Activated gamma-delta T cell treated with Interleukin-2 at 50 U/mL for 16 hours (primary cell): ENCODE results near the gene PRUNE1.

Experiments used
- DNase-seq: peaks from one replicate; pipeline ENCODE4 v3.0.0-alpha.2; 2020

The PRUNE1 gene

DNA sequence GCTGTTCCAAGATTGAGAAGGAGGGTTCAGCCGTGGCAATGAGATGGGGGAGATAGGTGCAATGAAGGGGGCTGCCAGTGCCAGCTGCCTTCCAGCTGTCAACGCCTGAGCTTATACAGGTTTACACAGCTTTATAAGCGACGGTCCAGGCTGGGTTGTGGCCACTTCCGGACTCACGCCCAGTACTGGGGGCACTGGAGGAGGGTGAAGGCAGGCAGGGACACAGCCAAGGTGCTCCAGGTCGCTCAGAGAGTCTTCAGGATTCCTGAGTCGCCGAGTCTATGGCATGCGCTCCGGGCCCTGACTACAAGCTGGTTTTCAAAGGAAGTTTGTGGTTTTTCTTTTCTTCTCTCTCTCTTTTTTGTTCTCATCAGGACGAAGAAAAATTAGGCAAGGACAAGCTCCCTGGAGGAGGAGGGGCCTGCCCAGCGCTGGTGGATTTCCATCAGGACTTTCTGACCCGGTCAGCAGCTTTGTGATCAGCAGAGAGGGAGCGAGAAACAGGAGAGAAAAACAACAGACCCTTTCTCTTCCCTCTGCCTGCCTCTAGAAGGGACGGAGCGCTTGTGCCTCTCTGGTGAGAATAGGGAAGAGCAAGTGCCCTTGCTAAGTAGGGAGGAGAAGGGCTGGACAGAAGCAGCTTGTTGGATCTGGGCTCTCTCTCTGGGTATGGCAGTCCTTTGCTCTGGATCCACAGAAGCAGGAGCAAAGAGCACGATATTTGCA lies 1.8 kb upstream of the PRUNE1 start, which contains the start of gene MINDY1:
Gene MINDY1, minus strand, starts transcription at position 576 of the 726 bp plus-strand sequence. CDS start 4,285 bp downstream, outside the sequence.
- no peak for DNase-seq

DNA sequence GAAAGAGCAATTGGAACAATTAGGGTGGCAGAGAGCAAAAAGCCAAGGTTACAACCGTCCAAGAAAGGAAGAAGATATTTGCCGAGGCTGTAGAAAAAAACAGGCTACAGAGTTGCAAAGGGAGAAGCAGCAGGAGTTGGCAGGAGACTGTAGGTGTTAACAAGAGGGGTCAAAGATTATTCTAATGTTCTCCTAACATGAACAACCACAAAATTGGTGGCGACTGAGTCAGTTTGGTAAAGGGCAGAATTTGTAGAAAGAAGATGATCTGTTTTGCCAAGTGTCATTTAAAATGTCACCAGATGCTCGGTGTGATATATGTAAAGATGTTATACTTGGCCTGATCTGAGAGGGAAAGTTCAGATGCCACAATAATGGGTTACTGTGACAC lies 401 bp upstream of the PRUNE1 start:
- DNase-seq: no peak

DNA sequence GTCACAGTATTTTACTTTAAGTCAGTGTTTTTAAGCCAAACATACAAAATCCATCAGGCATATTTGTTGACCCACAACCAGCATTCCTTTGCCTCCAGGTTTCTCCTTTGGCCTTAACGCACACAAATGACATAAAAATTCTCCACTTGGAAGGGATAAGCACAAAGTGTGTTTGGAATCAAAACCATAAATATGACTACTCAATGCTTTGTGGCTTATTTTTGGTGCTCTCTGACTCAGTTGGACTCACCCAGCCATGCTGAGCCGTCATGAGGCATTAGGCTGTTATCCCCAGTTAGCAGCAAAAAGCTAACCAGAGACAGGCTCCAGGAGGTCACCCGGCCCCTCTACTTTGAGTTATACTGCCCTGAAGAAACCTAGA lies 948 bp downstream of the PRUNE1 start:
- no peak for DNase-seq

DNA sequence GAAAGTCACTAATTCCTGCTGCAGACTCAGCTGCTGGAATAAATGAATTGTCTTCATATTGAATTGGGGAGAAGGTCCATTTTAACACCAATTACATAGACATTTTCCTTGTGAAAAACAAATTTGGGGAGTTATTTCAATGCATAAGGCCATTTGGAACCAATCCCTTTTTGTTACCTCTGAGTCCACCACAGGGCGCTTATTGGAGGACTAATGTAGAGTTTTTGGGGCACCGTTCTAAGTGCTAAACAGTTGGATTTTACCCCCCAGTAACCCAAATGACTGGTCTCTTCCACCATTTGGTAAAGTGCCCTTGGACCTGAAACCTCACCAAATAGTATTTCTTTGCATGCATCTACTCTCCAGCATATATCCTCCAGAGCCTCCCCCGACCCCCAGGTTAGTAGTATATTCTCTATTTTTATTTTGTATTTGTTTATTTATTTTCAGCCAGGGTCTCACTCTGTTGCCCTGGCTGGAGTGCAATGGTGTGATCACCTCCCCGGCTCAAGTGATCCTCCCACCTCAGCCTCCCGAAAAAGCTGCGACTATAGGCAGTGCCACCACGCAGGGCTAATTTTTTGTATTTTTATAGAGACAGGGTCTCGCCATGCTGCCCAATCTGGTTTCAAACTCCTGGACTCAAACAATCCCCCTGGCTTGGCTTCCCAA lies 1.6 kb downstream of the PRUNE1 start:
- no peak for DNase-seq

DNA sequence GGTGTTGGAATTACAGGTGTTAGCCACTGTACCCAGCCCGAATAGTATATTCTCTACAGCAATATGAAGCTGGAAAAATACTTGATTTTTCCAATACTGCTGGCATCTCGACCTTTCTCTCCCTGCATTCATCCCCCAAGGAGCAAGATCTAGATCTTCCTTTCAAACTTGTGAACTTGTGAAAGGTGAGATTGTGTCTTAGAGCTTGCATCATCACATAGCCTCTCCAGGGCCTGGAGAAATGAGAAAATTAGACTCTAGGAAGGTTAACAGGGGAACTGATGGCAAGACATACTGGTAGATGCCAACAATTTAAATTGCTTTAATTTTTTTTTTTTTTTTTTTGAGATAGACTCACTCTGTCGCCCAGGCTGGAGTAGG lies 2.1 kb downstream of the PRUNE1 start:
- no peak for DNase-seq

DNA sequence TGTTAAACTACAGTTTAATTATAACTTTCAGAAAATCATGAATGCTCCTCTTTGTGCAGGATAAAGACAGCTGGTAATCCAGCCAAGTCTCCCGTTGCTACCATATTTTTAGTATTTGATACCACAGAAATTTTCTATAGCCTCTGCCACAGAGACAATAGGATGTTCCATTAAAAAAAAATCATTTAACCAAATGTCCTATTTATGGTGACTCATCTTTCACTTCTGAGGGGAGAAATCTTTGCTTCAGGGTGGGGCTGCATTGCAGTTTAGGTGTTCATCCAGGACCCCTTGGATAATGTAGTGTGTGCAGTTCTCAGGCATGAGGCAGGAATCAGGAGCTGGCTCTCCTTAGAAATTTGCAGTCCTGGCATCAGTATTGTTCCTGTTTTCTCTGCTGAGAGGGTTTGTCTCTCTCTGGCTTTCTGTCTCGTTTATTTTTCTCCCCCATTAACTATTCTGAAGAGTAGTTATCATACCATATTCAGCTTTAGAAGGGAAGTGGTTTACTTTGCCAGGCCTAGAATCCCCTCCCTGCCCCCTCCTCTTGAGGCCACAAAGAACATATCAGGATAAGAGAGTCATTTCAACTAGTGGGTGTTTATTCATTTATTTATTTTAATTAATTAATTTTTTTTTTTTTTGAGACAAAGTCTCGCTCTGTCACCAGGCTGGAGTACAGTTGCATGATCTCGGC lies 3.1 kb downstream of the PRUNE1 start:
- DNase-seq: no peak

DNA sequence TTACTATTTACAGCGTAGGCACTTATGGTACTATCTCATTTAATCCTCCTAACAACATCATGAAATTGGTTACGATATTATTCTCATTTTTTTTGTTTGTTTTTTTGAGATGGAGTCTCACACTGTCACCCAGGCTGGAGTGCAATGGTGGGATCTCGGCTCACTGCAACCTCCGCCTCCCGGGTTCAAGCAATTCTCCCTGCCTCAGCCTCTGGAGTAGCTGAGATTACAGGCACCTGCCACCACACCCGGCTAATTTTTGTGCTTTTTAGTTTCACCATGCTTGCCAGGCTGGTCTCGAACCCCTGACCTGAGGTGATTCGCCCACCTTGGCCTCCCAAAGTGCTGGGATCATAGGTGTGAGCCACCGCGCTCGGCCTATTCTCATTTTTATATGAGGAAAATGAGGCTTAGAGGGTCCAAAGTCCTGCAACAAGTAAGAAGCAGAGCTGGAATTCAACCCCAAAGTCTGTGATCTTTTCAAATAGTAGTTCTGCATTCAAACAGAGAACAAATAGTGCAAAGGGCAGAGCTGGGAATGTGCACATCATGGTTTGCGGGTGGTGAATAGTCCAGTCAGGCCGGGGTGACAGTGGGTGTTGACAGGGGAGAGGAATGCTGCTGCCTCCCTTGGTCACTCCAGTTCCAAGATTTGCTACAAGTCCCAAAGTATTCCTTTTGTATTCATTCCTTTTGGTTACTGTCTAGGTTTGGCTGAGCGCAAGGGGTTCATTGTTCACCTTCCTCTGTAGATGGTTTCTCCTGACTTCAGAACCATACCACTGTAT lies 4.6 kb downstream of the PRUNE1 start:
- no peak for DNase-seq

DNA sequence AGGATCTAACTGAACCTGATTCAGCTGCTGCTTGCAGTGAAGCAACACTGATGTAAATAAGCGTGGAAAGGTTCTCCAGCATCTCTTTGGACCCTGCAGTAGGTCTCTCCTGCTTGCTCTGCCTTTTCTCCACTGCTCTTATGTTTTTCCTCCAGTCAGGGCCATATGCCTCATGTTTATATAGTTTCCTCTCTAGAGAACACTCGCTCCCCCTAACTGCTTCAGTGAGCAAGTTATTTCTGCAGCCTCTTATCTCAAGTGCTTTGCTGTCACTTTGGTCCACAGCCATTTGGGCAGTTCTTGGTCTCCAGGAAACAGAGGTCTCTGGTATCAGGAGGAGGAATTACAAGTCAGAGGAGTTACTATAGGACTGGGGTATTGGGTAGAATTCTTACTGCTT lies 5.3 kb downstream of the PRUNE1 start:
- DNase-seq: no peak

DNA sequence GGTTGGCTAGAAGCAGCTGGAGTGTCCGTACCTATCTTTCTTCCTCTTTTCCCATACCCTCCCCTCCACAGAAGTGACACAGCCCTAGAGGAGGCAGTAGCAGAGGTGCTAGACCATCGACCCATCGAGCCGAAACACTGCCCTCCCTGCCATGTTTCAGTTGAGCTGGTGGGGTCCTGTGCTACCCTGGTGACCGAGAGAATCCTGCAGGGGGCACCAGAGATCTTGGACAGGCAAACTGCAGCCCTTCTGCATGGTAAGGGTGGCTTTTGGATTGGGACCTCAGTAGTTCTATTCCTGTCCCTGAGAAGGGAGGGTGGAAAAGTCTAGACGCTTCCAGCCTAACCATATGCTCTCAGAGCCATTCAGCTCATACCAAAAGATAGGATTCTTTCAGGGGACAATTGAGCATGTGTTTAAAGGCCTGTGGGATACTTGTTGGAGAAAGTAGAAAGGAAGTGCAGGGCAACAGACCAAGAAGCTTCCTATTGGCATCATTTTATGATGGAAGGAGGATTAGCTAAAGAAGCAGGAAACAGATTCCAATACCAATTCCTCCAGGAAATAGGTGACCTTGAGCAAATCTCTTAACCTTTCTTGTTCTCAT lies 16.4 kb downstream of the PRUNE1 start:
- DNase-seq: peak; percentile 91

DNA sequence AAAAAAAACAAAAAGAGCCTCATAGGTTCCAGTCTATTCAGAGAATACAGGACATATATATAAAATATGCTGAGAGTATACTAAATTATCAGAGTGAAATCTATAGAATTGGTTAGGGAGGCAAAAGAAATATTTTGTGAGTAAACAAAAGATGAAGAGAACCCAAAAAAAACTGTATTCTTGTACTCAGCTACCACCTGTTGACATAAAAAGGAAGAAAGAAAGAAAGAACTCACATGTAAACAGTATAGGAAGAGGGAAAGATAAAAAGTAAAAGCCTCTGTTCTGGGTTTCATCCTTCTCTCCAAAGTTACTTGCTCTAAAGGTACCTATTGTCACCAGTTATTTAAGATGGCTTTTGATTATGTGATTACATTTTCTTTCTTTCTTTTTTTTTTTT lies 18.2 kb downstream of the PRUNE1 start:
- no peak for DNase-seq

DNA sequence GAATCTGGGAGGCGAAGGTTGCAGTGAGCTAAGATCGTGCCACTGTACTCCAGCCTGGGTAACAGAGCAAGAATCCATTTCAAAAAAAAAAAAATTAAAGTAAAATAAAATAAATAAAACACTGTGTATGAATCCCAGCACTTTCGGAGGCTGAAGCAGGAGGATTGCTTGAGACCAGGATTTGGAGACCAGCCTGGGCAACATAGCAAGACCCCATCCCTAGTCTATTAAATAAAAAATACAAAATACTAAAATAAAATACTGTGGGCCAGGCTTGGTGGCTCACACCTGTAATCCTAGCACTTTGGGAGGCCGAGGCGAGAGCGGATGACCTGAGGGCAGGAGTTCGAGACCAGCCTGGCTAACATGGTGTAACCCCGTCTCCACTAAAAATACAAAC lies 23.9 kb downstream of the PRUNE1 start:
- no peak for DNase-seq

DNA sequence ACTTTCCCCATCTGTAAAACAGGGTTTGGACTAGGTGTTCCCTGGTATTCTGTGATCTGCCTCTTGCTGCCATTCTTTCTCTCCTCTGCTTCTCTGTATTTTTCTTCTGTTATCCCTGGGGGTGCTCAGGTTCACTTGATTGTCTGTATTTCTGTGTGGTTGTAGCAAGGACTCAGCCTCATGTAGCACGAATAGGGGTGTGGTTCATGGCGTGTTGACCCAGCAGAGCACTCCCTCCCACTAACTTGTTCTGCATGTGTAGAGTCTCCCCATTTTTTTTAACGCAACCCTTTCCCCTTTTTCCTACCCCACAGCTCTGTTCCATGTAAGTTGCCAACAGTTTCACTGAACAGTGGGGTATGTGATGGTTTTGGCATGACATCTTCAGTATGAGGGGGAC lies 26.9 kb downstream of the PRUNE1 start:
- no peak for DNase-seq

DNA sequence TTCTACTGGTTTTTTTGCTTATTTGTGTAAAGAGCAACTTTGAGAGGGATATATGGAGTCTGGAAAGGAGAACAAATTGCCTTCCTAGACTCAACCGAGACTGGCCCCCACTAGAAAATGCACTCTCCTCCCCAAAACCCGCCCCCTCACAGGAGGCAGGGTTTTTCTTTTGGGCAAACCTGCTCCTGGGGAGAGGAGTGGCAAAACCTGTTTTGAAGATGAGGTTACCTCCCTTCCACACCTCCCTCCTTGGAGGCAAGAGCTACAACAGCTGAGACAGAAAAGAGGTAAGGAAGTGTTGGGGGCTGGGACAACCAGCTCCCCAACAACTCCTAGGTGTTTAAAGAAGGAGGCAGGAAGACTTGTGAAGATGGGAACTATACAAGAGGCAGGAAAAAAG lies 28.1 kb downstream of the PRUNE1 start, which contains the start of gene BNIPL:
Gene BNIPL, plus strand, starts transcription at position 231 of the 400 bp plus-strand sequence. Its CDS starts 140 bp downstream, at position 371.
- DNase-seq: no peak

DNA sequence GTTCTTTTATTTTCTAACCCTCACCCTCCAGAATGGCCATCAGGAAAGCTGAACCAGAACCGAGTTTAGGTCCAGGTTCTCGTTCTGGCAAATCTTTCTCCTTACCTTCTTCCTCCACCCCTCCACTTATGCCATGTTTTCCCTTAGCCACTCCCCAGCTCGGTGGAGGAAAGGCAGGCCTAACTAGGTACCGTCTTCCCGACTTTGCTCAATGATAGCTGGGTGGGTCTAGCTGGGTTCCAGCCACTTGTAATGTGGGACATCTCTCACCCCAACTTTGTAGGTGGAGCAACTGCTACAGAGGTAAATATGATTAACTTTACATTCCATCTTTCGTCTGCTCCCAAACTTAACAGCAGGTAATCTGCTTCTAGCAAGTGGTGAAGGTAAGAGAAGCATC lies 28.8 kb downstream of the PRUNE1 start:
- no peak for DNase-seq

DNA sequence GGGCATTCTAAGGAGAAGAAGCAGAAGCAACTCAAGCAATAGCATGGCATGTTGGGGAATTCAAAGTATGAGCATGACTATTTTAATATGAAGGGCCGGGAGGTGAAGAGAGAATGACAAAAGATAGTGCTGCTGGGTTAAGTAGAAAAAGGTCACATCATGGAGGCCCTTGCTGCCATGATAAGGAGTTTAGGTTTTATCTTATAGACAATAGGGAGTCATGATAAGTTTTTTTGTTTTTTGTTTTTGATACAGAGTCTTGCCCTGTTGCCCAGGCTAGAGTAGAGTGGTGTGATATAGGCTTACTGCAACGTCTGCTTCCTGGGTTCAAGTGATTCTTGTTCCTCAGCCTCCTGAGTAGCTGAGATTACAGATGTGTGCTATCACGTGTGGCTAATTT lies 31.3 kb downstream of the PRUNE1 start:
- no peak for DNase-seq

DNA sequence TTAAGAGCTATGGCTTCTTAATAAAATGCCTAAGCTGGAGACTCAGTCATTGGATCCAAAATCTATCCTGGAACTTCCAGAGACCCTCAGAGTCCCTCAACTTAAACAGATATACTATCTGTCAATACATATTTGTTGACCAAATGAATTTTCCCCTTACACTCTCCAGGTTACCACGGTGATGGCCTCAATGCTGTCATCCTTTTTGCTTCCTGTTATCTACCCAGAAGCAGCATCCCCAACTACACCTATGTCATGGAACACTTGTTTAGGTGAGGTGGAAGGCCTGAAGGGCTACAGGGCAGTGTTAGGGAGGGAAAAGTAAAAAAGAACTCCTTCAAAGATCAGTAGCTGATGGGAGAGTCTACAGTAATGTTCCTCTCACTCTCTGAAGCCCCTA lies 34.9 kb downstream of the PRUNE1 start:
- no peak for DNase-seq

DNA sequence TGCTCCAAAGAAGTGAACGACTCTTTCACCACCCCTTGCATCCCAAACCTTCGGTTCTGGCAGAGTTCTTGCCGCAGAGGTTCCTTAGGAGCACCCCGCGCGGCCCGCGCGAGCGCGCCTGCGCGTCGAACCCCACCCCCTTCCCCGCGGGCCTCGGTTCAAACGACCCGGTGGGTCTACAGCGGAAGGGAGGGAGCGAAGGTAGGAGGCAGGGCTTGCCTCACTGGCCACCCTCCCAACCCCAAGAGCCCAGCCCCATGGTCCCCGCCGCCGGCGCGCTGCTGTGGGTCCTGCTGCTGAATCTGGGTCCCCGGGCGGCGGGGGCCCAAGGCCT lies 39.3 kb downstream of the PRUNE1 start, which contains the start of gene C1orf56:
Gene C1orf56, plus strand, starts transcription at position 161 of the 334 bp plus-strand sequence. Its CDS starts 97 bp downstream, at position 258.
- DNase-seq: peak; percentile 65

DNA sequence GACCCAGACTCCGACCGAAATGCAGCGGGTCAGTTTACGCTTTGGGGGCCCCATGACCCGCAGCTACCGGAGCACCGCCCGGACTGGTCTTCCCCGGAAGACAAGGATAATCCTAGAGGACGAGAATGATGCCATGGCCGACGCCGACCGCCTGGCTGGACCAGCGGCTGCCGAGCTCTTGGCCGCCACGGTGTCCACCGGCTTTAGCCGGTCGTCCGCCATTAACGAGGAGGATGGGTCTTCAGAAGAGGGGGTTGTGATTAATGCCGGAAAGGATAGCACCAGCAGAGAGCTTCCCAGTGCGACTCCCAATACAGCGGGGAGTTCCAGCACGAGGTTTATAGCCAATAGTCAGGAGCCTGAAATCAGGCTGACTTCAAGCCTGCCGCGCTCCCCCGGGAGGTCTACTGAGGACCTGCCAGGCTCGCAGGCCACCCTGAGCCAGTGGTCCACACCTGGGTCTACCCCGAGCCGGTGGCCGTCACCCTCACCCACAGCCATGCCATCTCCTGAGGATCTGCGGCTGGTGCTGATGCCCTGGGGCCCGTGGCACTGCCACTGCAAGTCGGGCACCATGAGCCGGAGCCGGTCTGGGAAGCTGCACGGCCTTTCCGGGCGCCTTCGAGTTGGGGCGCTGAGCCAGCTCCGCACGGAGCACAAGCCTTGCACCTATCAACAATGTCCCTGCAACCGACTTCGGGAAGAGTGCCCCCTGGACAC lies 39.8 kb downstream of the PRUNE1 start:
- DNase-seq: peak; percentile 59

DNA sequence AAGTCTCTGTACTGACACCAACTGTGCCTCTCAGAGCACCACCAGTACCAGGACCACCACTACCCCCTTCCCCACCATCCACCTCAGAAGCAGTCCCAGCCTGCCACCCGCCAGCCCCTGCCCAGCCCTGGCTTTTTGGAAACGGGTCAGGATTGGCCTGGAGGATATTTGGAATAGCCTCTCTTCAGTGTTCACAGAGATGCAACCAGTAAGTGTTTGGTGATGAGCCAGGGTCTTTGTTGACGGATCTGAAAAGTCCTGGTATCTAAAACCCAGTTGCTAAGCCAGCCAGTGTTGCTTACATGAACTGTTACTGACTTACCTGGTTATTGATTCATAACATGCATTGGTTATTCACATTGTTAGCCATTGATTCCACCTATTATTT lies 40.4 kb downstream of the PRUNE1 start:
- no peak for DNase-seq

DNA sequence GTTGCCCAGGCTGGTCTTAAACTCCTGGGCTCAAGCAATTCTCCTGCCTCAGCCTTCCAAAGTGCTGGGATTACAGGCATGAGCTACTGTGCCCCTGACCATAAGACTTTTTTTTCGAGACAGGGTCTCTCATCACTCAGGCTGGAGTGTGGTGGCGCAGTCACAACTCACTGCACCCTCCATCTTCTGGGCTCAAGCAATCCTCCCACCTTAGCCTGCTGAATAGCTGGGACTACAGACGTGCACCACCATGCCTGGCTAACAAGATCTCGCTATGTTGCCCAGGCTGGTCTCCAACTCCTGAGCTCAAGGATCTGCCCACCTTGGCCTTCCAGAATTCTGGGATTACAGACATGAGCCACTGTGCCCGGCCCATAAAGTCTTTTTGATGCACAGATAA lies 41.2 kb downstream of the PRUNE1 start:
- no peak for DNase-seq

DNA sequence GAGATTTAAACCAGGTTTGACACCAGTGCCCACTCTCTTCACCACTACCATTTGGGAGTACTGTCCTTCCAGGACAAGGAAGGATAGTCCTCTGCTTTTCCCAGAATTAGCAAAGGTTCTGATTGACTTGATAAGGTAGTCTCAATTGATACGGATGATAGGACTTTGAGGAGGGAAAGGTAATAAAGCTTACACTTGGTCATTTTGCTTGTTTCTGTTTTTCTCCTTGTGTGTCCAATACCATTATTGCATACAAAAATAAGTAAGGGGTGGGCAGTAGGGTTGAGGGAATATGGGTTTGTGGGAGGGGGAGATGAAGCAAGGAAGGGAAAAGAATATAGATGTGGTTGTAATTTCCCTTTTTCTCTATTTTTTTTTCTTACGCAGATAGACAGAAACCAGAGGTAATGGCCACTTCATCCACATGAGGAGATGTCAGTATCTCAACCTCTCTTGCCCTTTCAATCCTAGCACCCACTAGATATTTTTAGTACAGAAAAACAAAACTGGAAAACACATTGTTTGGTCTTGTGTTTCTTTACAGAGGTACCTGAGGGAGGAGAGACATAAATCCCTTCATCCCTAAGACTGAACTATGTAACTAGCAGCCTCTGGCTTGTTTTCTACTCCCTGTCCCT lies 41.9 kb downstream of the PRUNE1 start:
- DNase-seq: no peak
